H1 (cell line): ENCODE data around the gene ADAM19. TPM values are rescaled to one million over a fixed set of nuclear protein-coding genes. Genes with fewer than 3 reads are reported as not detected.

Experiments used
- CTCF ChIA-PET: fragments of 300-600 bp; sonication (Branson Sonifier 250); formaldehyde crosslinking; loops from one replicate; lab custom pipeline; 2021; ENCODE audit not compliant: partially characterized antibody; lab: Charles Lee
- POLR2A ChIA-PET: fragments of 300-600 bp; sonication (Branson Sonifier 250); formaldehyde crosslinking; loops from one replicate; lab custom pipeline; 2021; ENCODE audit warnings: inconsistent platforms; ENCODE audit not compliant: partially characterized antibody; lab: Charles Lee
- DNase-seq, 2 experiments: peaks; one replicate each; pipeline versions ENCODE4 v3.0.0 to v3.0.0-alpha.2; 2010 to 2022; ENCODE audit warnings: low spot score in 2 of 2, low read depth in 1 of 2, mixed read lengths in 1 of 2
- FAIRE-seq: peaks from 2 replicates; lab custom pipeline; 2011; peaks lifted over from hg19 to GRCh38; lab: Jason Lieb, UNC
- H2AFZ ChIP-seq: 2 replicates; pipeline ENCODE4 v1.8.1; 2012; ENCODE audit warnings: low read length, inconsistent platforms
- H2AK5ac ChIP-seq: 2 replicates; pipeline ENCODE4 v1.6.1; 2013; ENCODE audit warnings: low read depth, low read length
- H2BK120ac ChIP-seq: replicated peaks from 2 replicates; pipeline ENCODE3; 2013; ENCODE audit warnings: low read depth, low read length, inconsistent platforms
- H2BK12ac ChIP-seq: 2 replicates; pipeline ENCODE4 v1.6.1; 2013; ENCODE audit warnings: low read depth, low read length
- H2BK15ac ChIP-seq: 2 replicates; pipeline ENCODE4 v1.6.1; 2013; ENCODE audit warnings: low read length
- H2BK20ac ChIP-seq: 2 replicates; pipeline ENCODE4 v1.6.1; 2013; ENCODE audit warnings: low read length
- H2BK5ac ChIP-seq: 2 replicates; pipeline ENCODE4 v1.6.1; 2013; ENCODE audit warnings: low read depth, low read length
- H3K14ac ChIP-seq: 2 replicates; pipeline ENCODE4 v1.6.1; 2013; ENCODE audit warnings: inconsistent platforms; ENCODE audit not compliant: insufficient read length
- H3K18ac ChIP-seq: 2 replicates; pipeline ENCODE4 v1.6.1; 2013; ENCODE audit warnings: low read length; ENCODE audit errors: extremely low read depth
- H3K23ac ChIP-seq: 2 replicates; pipeline ENCODE4 v1.6.1; 2013; ENCODE audit warnings: inconsistent platforms; ENCODE audit not compliant: insufficient read length
- H3K23me2 ChIP-seq: 2 replicates; pipeline ENCODE4 v1.6.1; 2013; ENCODE audit warnings: low read depth, low read length
- H3K27ac ChIP-seq: 2 replicates; pipeline ENCODE4 v1.6.1; 2011; ENCODE audit warnings: low read depth, low read length, inconsistent platforms
- H3K27me3 ChIP-seq, 4 experiments: replicated peaks in 1 of 4; 1 replicate in 1 of 4; 2 replicates in 3 of 4; pipeline versions ENCODE4 v1.6.1 to v1.8.1; 2011 to 2013; ENCODE audit warnings: low read length in 3 of 4, mild to moderate bottlenecking in 3 of 4, inconsistent platforms in 2 of 4, mixed read lengths in 2 of 4, moderate library complexity in 1 of 4; ENCODE audit not compliant: control insufficient read depth in 3 of 4, insufficient read depth in 3 of 4; ENCODE audit errors: extremely low read depth in 1 of 4
- H3K36me3 ChIP-seq, 4 experiments: 2 replicates each; pipeline versions ENCODE4 v1.6.1 to v1.8.1; 2011 to 2013; ENCODE audit warnings: mild to moderate bottlenecking in 4 of 4, low read length in 3 of 4, moderate library complexity in 2 of 4, control low read depth in 1 of 4, inconsistent platforms in 1 of 4; ENCODE audit not compliant: insufficient read depth in 4 of 4, control insufficient read depth in 2 of 4
- H3K4ac ChIP-seq: replicated peaks from 2 replicates; pipeline ENCODE3; 2013; ENCODE audit warnings: low read length, low read depth, mixed read lengths, inconsistent platforms; ENCODE audit not compliant: insufficient read length
- H3K4me1 ChIP-seq, 4 experiments: replicated peaks in 1 of 4; 1 replicate in 1 of 4; 2 replicates in 3 of 4; pipeline versions ENCODE4 v1.6.1 to v1.8.1; 2011 to 2013; ENCODE audit warnings: low read length in 3 of 4, inconsistent platforms in 2 of 4, mixed read lengths in 1 of 4; ENCODE audit not compliant: insufficient read depth in 4 of 4, control insufficient read depth in 3 of 4
- H3K4me2 ChIP-seq, 2 experiments: 2 replicates each; pipeline versions ENCODE4 v1.6.1 to v1.8.1; 2011 to 2013; ENCODE audit warnings: low read depth in 2 of 2, low read length in 2 of 2, control low read depth in 1 of 2, inconsistent platforms in 1 of 2, mild to moderate bottlenecking in 1 of 2; ENCODE audit not compliant: insufficient read depth in 1 of 2
- H3K4me3 ChIP-seq, 4 experiments: fragments of 200-600, 300-600 bp in 1 of 4; sonication (generic), shearing (Covaris generic), sonication (Bioruptor Twin) in 1 of 4; 2 replicates each; pipeline versions ENCODE4 v1.5.1 to v1.8.1; 2011 to 2016; ENCODE audit warnings: low read length in 4 of 4, low read depth in 3 of 4, control low read depth in 2 of 4, inconsistent platforms in 2 of 4, mild to moderate bottlenecking in 2 of 4, mixed read lengths in 1 of 4, moderate library complexity in 1 of 4; ENCODE audit not compliant: insufficient read depth in 2 of 4; ENCODE audit errors: extremely low read depth in 1 of 4
- H3K56ac ChIP-seq: replicated peaks from 2 replicates; pipeline ENCODE3; 2013; ENCODE audit warnings: low read depth, mild to moderate bottlenecking, mixed read lengths, low read length, inconsistent platforms; ENCODE audit not compliant: insufficient read length
- H3K79me1 ChIP-seq: 2 replicates; pipeline ENCODE4 v1.6.1; 2013; ENCODE audit warnings: low read depth, low read length, control low read depth
- H3K79me2 ChIP-seq, 2 experiments: 2 replicates each; pipeline versions ENCODE4 v1.6.1 to v1.8.1; 2012 to 2013; ENCODE audit warnings: low read length in 2 of 2, mild to moderate bottlenecking in 2 of 2, inconsistent platforms in 1 of 2; ENCODE audit not compliant: insufficient read depth in 2 of 2, control insufficient read depth in 1 of 2
- H3K9ac ChIP-seq, 4 experiments: replicated peaks in 1 of 4; 1 replicate in 1 of 4; 2 replicates in 3 of 4; pipeline versions ENCODE4 v1.6.1 to v1.8.1; 2011 to 2013; ENCODE audit warnings: low read depth in 3 of 4, low read length in 3 of 4, control low read depth in 2 of 4, mild to moderate bottlenecking in 2 of 4, moderate library complexity in 2 of 4, inconsistent platforms in 1 of 4; ENCODE audit errors: extremely low read depth in 1 of 4
- H3K9me3 ChIP-seq, 2 experiments: 2 replicates each; pipeline versions ENCODE4 v1.6.1 to v1.8.1; 2012 to 2013; ENCODE audit warnings: mild to moderate bottlenecking in 2 of 2, moderate library complexity in 2 of 2, control low read depth in 1 of 2, inconsistent platforms in 1 of 2, low read depth in 1 of 2, low read length in 1 of 2, mixed read lengths in 1 of 2; ENCODE audit not compliant: insufficient read depth in 2 of 2
- H4K20me1 ChIP-seq, 2 experiments: replicated peaks in 1 of 2; 2 replicates each; pipeline versions ENCODE3 to v1.8.1; 2011 to 2013; ENCODE audit warnings: inconsistent platforms in 2 of 2, low read length in 2 of 2, mild to moderate bottlenecking in 1 of 2; ENCODE audit not compliant: insufficient read depth in 2 of 2, control insufficient read depth in 1 of 2
- H4K5ac ChIP-seq: 2 replicates; pipeline ENCODE4 v1.6.1; 2013; ENCODE audit warnings: low read length, low read depth, mixed read lengths, inconsistent platforms; ENCODE audit not compliant: insufficient read length
- H4K8ac ChIP-seq: 2 replicates; pipeline ENCODE4 v1.8.0; 2013; ENCODE audit warnings: mild to moderate bottlenecking, moderate library complexity, low read length, inconsistent platforms; ENCODE audit not compliant: insufficient read depth; ENCODE audit errors: extremely low read depth
- H4K91ac ChIP-seq: replicated peaks from 2 replicates; pipeline ENCODE3; 2013; ENCODE audit warnings: low read length, mixed read lengths, inconsistent platforms; ENCODE audit not compliant: insufficient read length
- MAX ChIP-seq: IDR thresholded peaks from 2 replicates; pipeline ENCODE4 v1.6.1; 2012; ENCODE audit warnings: inconsistent platforms
- WGBS, 2 experiments: shearing (Covaris generic) in 1 of 2; methylation state at CpG; one replicate each; pipeline versions ENCODE4 v1.1.6 to v1.1.7; 2013 to 2015; ENCODE audit warnings: low lambda C conversion rate in 2 of 2, mixed read lengths in 2 of 2, inconsistent platforms in 1 of 2, low coverage in 1 of 2, missing lambda C conversion rate in 1 of 2; ENCODE audit not compliant: insufficient replicate concordance in 2 of 2, insufficient coverage in 1 of 2, insufficient read length in 1 of 2; ENCODE audit errors: extremely low coverage in 1 of 2, missing lambda C conversion rate in 1 of 2; 5-methylcytosine and 5-hydroxymethylcytosine counted together
- polyA plus RNA-seq, 7 experiments: library from polyadenylated mRNA; depleted of rRNA in 3 of 7; stranded (reverse) in 5 of 7; unstranded in 2 of 7; fragments of >200 nt in 5 of 7; fragments of 200-250 nt in 2 of 7; gene quantifications; 1 replicate in 5 of 7; 2 replicates in 1 of 7; 4 replicates in 1 of 7; pipeline versions ENCODE4 v1.2.1 to v1.2.3, GENCODE V29; 2011 to 2013; ENCODE audit warnings: missing spikeins in 2 of 7, mixed read lengths in 2 of 7
- total RNA-seq: library from RNA; stranded (reverse); fragmentation: NEBNext Ultra II Directional; extraction: Animal tissue kit (Norgen Biotek cat#: 25700); gene quantifications from 2 replicates; pipeline ENCODE4 v1.2.1, GENCODE V29; 2021

Gene ADAM19
- total and polyA plus RNA-seq, 2 of the 8 experiments (the other 6 are each of a cell fraction or from before 2014, with no cell fraction given), result 6.5 to 22.7 TPM

DNA sequence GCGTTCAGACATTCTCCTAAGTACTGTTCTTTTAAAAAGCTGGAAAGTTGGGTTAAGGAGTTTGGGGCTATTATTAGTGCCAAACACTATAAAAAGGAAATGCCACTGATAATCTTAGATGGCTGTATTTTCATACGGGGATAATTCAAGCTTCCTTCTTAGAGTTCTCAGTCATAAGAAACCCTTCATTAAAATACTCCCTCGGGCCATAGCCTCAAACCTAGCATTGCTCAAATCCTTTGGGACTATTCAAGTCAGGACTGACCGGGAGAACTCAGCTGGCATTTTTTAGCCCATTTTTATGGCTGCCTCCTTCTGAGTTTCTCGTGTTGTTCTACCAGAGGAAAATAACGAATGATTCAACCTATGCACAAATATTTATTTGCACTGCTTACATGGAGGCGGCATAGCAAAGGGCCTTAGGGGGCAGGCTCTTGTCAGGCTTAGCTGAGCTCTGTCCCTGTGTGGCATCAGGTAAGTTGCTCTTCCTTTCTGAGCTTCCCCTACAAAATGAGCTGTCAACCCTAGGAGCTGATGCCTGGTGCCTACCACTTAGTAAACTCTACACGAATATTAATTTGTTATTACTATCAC lies 33.5 kb upstream of the ADAM19 start:
- no peak overlapping the region for H2AFZ ChIP-seq
- H3K79me1 ChIP-seq, result no peaks in the 10 kb centered on the region
- no peak overlapping the region for H3K56ac ChIP-seq
- no peak overlapping the region for H2BK5ac ChIP-seq
- H3K18ac ChIP-seq, result no peak overlapping the region
- no peak overlapping the region; the same call in 1 of the 2 replicates for H4K8ac ChIP-seq
- H3K4me2 ChIP-seq, result no peak overlapping the region
- 88% methylated on average over 8 of the region's 8 CpGs; no CpG with 5 or more reads in 1 of the 2 experiments for WGBS, 2 experiments
- no peak overlapping the region for H4K91ac ChIP-seq
- H3K23ac ChIP-seq, result no peak overlapping the region
- H3K14ac ChIP-seq, result no peak overlapping the region
- ChIA-PET CTCF (interaction anchor here (0.7 to 1.0 kb wide), 2 partner anchors 9 to 18 kb away, joined by 3 read pairs; no protein-coding TSS in a partner anchor), POLR2A (no interaction called here)
- H3K36me3 ChIP-seq, result no peaks in the 10 kb centered on the region
- H2BK20ac ChIP-seq, result no peak overlapping the region
- H3K9ac ChIP-seq, result no peak overlapping the region
- H3K27me3 ChIP-seq, result no peaks in the 10 kb centered on the region
- H4K20me1 ChIP-seq, result no peaks in the 10 kb centered on the region
- no peak overlapping the region for H2BK12ac ChIP-seq
- H3K23me2 ChIP-seq, result no peaks in the 10 kb centered on the region
- H3K27ac ChIP-seq, result no peak overlapping the region
- H4K5ac ChIP-seq, result no peak overlapping the region
- no peak overlapping the region for H3K4ac ChIP-seq
- H3K4me3 ChIP-seq, result no peak overlapping the region
- no peaks in the 10 kb centered on the region for H3K4me1 ChIP-seq
- H2BK120ac ChIP-seq, result no peak overlapping the region
- no peaks in the 10 kb centered on the region for H3K79me2 ChIP-seq
- no peak overlapping the region for H2AK5ac ChIP-seq
- FAIRE-seq (no peak), DNase-seq (no peak)
- H2BK15ac ChIP-seq, result no peak overlapping the region
- no peaks in the 10 kb centered on the region for H3K9me3 ChIP-seq
- no peak for TF ChIP-seq MAX
